ENCODE data around the gene LSM12.

The LSM12 gene

GRCh38 chr17:43984521-43984920, 82.0 kb downstream of the LSM12 start:
- no peak for DNase-seq
